Measurements from ENCODE around the gene CMTM8.
"Not testable (repeated sequence)": the region's sequence is repeated elsewhere in the genome, so short reads cannot be mapped to it uniquely, and the experiment has no call there.

CMTM8 gene, protein sequence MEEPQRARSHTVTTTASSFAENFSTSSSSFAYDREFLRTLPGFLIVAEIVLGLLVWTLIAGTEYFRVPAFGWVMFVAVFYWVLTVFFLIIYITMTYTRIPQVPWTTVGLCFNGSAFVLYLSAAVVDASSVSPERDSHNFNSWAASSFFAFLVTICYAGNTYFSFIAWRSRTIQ

DNA sequence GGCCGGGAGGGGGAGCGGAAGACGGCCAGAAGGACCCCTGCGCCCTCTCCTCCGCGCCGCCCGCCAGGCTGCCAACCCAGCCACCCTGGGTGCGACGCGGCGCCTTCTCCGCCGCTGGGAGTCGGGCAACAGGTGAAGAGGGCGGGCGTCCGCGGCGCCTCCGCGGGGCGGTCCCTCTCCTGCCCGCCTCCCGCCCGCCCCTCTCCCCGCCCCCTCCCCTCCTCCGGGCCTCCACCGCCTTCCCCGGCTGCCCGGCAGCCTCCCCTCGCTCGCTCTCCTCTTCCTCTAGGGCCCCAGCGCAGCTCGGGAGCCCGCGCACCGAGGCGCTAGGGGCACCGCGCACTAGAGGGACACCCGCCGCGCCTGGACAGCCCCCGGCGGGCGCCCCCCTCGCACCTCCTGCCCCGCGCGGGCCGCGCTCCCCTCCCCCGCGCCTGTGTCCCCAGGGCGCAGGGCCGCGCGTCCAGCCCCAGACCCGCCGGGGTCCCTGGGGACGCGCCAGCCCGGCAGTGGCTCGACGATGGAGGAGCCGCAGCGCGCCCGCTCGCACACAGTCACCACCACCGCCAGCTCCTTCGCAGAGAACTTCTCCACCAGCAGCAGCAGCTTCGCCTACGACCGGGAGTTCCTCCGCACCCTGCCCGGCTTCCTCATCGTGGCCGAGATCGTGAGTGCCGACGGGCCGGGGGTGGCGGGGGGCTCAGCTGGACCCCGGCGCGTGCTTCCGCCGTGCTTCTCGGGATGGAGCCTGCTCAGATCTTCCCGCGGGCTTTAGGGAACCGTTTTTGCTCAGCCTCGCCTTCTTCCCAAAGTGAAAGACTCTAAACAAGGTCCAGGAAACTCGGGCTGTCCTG, at the start of gene CMTM8:
Gene CMTM8 (plus strand): TSS at position 228 of the 854 bp plus-strand sequence. CDS start 293 bp downstream, at position 521.
- no peak for DNase-seq (ENCODE audit: low read depth)

DNA sequence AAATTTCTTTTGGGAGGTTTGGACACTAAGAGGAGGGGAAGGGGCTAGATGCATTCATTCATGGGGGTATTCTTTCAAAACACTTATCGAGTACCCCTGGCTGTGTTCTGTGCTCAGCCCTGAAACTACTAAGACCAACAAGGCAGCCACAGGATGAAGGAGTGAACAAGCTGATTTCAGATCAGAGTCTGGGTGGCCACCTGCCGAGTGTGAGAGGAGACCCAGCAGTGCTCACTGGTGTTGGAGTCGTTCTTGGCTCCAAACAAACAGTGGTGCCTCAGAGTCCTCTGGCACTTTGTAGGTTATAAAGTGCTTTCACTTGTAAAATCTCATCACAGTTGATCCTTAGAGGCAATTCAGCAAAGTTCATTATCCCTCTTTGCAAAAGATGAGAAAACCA, 48.8 kb upstream of the CMTM8 start:
- DNase-seq (ENCODE audit: low read depth) = no peak

DNA sequence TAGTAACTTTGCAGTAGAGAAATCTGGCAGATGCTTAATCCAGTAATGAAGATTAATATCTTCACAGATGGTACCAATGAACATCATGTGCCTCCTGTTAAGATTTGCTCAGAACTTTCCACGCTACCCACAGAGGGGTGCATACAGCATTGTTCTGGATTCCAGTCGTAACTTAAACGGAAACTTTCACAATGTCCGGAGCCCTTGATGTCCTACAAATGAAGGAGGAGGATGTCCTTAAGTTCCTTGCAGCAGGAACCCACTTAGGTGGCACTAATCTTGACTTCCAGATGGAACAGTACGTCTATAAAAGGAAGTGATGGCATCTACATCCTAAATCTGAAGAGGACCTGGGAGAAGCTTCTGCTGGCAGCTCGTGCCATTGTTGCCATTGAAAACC, 47.9 kb upstream of the CMTM8 start:
- DNase-seq (ENCODE audit: low read depth) = not testable (repeated sequence)

DNA sequence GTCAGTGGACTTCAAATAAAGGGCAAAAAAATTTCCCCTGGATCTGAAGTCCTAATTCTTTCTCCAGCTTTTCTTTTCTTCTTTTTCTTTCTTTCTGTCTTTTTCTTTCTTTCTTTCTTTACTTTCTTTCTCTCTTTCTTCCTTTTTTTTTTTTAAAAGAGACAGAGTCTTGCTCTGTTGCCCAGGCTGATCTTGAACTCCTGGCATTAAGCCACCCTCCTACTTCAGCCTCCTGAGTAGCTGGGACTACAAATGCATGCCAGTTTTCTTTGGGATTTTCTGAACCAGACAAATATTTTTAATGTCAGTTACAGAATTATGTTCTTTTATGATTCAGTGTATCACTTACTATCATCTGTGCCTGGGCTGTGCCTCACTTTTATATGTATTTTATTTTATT, 45.4 kb upstream of the CMTM8 start:
- DNase-seq (ENCODE audit: low read depth) = no peak

DNA sequence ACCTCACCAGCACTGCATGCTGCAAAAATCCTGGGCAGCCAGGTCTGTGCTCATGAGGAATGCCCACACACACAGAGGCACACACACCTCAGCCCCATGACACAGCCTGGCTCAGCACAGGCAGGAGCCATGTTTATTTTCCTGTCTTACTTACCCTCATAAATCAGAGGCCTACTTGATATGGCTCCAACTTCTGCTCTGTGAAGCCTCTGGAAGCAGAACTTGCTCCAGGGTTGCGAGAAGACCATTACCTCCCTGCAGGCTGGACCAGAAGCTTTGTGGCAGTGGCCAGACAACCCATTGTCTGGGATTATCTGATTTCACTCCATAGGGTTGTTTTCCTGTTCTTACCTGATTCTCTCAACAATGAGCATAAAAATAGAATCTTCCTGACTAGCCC, 43.8 kb upstream of the CMTM8 start:
- DNase-seq (ENCODE audit: low read depth) = no peak

DNA sequence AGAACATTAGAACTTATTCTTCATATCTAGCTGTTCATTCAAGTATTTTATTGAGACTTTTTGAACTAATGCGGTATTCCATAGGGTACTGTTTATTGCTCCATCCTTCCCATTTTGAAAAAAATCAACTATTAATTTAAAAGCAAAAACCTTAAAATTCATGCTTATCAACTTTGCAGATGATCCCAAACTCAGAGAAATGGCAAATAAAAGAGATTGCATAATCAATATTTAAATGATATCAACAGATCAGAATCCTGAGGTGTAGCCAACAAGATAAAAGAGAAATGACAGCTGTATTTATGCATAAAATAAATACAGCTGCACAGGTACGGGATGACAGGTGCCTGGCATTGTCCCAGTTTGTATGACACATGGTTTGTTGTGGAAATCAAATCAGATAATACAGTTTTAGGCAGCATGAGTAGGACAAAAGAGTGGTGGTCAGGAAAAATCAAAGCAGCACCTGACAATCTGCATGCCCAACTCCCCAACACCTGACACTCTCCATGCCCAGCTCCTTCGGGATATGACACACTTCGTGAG, 42.4 kb upstream of the CMTM8 start:
- no peak for DNase-seq (ENCODE audit: low read depth)

DNA sequence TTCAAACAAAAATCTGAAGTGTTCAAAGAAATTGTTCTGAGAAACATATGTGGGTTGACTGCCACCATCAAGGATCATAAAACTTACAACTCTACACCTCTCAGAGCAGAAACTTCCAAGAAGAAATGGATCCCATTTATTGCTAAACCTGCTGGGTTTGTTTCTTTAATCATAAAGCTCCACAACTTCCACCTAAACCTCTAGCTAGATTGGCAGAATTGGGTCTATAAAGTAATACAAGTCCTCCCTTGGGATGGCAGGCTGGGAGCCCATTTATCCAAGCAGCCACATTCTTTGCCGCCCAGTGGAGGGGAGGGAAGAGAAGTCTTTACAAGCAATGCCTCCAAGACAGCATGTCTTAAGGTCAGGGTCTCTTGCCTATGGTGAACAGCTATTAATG, 40.5 kb upstream of the CMTM8 start:
- no peak for DNase-seq (ENCODE audit: low read depth)

DNA sequence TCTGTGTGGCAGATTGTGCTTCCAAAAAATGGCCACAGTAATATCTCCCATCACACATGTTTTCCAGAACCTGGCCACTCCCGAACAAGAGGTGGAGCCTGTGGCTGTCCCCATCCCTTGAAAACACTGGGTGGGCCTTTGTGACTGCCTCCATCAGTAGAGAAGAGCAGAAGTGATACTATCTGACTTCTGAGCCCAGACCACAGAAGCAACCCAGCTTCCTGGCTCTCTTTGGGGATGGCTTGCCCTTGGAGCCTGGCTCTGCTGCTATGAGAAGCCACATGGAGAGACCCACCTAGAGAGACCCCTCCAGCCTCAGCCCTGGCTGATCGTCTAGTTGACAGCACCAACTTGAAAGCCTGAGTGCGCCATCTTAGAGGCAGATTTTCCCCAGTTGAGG, 39.8 kb upstream of the CMTM8 start:
- DNase-seq (ENCODE audit: low read depth) = no peak

DNA sequence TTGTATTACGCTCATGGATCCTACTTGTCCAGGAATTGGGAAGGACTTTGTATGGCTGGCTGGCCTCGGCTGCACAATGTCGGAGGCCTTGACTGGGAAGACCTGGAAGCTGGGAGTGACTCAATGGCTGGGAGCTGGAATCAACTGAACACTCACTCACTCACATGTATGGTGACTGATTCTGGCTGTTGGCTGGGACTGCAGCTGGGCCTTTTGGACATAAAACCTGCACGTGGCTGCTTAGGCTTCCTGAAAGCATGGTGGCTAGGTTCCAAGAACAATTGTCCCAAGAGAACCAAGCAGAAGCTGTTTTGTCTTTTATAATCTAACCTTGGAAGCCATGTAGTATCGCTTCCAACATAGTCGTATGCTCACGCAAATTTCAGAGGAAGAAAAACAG, 38.0 kb upstream of the CMTM8 start:
- no peak for DNase-seq (ENCODE audit: low read depth)

DNA sequence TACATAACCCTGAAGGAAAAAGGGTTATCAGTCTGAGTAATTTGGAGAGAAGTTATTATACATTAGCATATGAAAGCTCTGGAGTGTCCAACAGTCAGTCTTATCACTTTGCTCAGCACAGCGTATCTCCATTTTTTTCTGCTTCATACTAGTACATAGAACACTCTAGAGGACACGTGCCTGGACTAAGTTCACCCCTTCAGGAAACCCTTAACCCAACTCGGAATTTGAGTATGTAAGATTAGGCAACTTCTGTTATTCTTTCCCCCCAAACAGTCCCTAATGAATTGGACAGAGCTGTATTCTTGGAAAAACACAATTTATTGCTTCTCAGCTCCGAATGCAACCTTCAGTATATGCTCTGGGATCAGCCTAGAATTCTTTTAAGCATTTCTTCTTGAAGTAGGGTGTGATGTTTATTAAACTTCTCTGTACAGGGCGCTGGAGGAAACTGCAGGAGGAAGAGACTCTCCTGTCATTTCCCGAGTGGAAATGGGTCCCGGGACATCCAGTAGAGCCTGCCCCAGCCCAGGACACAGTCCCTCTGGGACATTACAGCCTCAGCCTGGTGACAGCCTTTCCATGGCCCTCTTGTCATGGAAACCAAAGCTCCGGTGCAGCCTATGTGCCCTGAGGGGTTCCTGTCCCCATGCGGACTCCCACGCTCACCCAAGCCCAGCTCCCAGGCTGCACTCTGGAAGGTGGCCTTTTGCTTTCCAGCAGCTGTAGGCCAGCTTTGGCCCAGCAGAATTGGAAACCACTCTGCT, 37.3 kb upstream of the CMTM8 start:
- no peak for DNase-seq (ENCODE audit: low read depth)

DNA sequence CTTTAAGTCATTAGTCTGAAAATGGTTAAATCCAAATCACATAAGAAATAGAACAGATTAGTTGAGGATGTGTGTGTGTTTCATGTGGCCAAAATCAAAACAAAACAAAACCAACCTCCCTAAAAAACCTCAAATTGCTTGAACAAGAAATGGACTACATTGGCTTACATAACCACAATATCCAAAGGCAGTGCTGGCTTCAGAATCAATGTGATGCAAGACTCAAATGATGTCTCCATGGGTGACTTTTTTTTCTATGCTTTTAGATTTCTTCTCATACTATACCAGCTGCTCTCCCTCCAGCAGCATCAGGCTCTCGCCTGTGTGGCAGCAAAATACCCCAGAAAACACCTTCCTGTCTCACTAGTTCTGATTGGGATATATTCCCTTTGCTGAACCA, 36.0 kb upstream of the CMTM8 start:
- no peak for DNase-seq (ENCODE audit: low read depth)

DNA sequence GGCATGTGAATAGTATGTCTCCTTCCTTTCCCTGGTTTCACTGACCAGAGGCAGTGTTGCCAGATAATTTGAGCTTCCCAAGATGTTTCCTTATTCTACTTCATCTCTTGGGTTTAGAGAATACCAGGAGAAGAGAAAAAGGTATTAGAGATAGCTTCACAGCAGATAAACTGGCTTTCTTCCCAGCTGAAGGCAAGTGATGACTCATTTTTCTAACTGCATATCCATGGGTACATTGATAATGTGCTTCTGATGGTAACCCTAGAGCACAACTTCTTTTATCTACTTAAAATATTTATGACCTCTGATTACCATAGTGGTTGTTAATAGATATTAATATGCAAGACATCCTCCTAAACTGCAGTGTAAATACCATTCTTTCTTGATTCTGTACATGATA, 34.6 kb upstream of the CMTM8 start:
- no peak for DNase-seq (ENCODE audit: low read depth)

DNA sequence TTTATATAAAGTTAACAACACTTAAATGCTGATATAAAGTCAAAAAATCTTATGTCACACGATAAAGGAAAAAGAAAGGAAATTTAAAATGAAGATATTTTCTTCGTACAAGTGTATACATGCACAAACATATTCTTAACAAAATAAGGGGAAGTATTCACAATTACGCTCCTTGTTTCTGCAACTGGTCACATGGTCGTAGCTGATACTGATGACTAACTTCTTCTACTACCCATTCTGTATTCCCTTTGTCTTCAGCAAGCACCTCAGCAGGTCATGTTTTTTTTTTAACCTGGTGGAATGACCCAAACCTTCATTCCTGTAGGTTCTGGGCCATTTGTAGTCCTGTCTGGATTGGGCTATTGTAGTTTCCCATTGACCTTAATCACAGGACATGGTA, 30.0 kb upstream of the CMTM8 start:
- no peak for DNase-seq (ENCODE audit: low read depth)

DNA sequence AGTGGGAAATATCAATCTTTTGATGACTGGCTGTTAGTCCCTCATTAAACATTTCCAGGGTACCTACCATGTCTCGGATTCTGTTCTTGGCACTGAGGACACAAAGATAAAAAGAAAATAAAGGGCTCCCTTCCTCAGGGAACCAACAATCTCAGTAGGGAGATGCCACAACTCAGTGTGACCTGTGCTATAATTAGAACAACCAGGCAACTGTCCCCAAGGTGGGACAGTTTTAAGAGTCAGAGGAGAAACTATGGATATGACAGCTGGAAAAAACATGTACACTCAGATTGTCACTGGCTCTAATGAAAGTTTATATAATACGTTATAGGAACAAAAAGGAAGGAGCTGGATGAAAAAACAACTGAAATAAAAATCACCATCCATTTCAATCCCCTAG, 23.3 kb upstream of the CMTM8 start:
- no peak for DNase-seq (ENCODE audit: low read depth)

DNA sequence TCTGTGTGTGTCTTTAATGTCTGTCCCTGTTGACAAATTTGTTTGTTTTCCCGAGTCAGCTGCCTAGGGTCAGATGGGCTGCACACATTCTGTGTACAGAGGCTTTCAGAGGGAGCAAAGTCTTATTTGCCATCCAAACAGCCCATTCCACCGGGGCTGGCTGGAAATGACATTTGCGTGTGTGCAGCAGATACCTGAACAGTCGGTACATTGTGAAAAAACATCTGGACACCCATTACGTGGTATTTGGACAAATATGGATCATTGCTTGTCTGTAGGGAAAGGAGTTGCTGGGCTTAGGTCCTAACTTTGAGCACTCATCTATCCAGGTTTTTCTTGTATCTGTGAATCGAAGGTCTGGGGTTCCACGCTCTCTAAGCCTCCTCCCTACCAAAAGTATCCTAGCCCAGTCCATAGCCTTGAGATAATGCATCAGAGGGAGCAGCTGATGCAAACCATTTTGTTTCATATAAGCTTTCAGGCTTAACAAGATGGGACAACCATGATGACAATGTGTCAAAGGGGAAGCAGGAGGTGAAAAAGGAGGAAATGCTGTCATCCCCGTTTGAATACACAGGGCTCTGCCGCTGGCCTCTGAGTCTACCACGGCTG, 22.2 kb upstream of the CMTM8 start:
- DNase-seq (ENCODE audit: low read depth) = no peak

DNA sequence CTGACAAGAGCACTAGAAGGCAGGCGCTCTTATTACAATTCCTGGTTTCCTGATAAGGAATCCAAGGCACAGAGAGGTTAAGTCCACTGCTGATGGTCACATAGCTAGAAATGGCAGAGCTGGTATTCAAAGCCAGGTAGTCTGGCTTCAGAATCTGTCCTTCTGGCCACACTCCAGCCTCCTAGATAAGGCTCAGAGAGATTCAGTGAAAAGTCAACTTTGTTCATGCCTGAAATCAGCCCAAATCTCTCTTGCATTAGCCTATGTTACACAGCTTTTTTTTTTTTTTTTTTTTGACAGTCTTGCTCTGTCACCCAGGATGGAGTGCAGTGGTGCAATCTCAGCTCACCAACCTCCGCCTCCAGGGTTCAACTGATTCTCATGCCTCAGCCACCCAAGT, 21.1 kb upstream of the CMTM8 start:
- DNase-seq (ENCODE audit: low read depth) = no peak

DNA sequence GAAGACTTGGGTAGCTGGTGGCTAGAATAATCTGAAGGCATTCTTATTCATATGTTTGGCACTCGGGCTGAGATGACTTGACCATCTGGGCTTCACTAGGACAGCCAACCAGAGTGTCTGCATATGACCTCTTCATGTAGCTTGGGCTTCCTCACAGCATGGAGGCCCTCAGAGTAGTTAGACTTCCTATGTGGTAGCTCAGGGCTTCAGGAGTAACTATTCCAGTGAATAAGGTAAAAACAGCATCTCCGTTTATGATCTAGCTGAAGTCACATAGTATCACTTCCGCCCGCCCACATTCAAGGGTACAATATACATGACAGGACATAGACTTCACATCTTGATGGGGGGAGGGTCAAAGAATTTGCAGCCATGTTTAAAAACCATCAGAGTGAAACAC, 18.9 kb upstream of the CMTM8 start:
- DNase-seq (ENCODE audit: low read depth) = no peak

DNA sequence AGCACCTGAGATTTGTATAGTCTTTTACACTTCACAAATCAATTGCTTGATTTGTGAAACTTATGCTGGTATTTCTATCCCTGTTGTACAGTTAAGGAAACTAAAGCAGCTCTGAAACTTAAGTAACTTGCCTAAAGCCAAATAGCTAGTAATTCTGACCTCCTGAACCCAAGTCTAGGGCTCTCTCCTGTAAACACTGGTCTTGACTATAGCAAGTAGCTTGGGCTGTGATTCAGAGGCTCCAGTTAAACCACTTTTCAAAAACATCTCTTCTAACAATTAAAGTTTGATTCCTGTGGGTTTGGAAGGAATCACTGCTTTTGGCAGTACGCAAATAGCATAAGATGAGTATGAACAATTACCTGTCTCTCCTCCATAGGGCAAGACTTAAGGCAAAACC, 18.5 kb upstream of the CMTM8 start:
- no peak for DNase-seq (ENCODE audit: low read depth)

DNA sequence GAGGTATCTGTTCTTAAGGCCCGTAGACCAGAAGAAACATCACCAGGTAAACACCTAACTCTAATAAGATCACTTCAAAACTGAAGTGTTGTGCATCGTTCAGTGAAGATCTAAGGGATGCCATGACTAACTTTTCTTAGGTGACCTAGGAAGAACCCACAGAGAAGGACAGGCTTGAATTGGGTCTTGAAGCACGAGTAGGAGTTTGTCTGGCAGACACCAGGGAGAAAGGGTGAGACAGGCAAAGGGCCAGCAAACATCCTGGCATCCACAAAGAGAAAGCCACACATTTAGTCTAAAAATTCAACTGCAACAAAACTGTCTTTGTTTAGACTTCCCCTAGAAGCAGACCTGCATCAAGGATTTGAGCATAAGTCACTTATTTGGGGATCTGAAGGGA, 15.5 kb upstream of the CMTM8 start:
- DNase-seq (ENCODE audit: low read depth) = no peak

DNA sequence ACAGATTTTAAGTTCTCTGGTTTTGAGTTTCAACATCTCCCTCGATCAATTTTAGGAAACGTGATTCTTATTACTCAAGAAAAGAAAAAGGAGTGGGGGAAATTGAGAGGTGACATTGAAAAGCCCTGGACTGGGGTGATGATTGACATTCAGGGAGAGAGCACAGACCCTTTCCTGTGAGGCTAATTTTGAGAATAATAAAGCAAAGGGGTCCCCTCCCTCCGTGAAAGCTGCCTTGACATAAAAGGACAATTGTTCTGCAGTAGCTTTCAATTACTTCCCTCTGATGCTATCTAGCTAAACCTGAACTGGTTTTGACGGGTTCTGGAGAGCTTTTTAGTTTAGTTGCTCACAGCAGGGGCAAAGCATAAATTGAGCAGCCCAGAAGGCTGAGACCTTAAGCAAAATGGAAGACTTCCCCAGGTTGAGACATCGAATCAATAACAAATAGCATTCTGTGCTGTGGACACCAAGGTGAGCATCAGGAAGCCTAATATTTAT, 14.4 kb upstream of the CMTM8 start:
- no peak for DNase-seq (ENCODE audit: low read depth)

DNA sequence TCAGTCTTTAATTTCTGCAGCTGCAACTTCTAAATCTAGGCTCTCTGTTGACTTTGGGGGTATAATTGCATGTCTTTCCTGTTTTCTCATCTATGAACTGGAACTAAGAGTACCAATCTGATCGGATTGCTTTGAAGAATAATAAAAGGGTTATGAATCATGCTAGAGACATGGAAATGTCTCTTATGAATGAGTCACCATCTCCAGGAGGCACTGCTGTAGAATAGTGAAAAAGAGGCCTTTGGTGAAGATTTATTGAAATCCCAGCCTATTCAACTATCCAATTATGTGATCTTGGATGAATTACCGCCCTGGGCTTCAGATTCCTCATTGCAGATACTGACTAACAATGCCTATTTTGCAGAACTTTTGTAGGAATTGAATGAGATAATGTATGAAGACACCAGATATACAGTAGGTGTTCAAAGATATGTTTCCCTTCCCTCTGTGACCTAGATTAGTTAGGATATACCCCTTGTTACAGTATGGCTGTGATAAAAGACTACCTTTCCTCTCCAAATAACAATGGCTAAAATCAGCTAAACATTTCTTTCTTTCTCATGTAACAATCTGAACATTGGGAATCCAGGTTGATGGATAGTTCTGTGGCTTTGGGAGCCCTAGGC, 11.5 kb upstream of the CMTM8 start:
- DNase-seq (ENCODE audit: low read depth) = no peak

DNA sequence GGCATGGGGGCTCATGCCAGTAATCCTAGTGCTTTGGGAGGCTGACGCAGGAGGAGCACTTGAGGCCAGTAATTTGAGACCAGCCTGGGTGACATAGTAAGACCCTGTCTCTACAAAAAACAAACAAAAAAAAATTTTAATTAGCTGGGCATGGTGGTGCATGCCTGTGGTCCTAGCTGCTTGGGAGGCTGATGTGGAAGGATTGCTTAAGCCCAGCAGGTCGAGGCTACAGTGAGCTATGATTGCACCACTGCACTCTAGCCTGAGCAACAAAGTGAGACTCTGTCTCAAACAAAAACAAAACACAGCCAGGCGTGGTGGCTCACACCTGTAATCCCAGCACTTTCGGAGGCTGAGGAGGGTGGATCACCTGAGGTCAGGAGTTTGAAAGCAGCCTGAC, 9.7 kb upstream of the CMTM8 start:
- not testable (repeated sequence) for DNase-seq (ENCODE audit: low read depth)
